Activated T-cell treated with anti-CD3 and anti-CD28 coated beads, Interleukin-2, amount 50 U/mL, for 4 hours (primary cell): ENCODE data around the gene ACTMAP. TPM values are rescaled to one million over a fixed set of nuclear protein-coding genes. Genes with fewer than 3 reads are reported as not detected.

Experiments used
- ATAC-seq, 2 donors: fragments of 200-7000 bp; cut with Tn5 transposase; one replicate each; pipeline ENCODE4 v1.10.0; 2021
- DNase-seq: peaks from one replicate; pipeline ENCODE4 v3.0.0-alpha.2; 2020
- H3K27me3 Mint-ChIP-seq: one replicate; pipeline ENCODE4 v1.8.0; 2021; ENCODE audit warnings: low read depth, mixed read lengths
- H3K36me3 Mint-ChIP-seq: one replicate; pipeline ENCODE4 v1.8.0; 2022; ENCODE audit warnings: mixed read lengths; ENCODE audit not compliant: insufficient read depth
- H3K4me1 Mint-ChIP-seq: one replicate; pipeline ENCODE4 v1.8.0; 2021; ENCODE audit warnings: low read depth, mixed read lengths
- H3K4me3 Mint-ChIP-seq: one replicate; pipeline ENCODE4 v1.8.0; 2021; ENCODE audit warnings: mild to moderate bottlenecking, moderate library complexity, mixed read lengths
- H3K9me3 Mint-ChIP-seq: one replicate; pipeline ENCODE4 v1.8.0; 2021; ENCODE audit warnings: mixed read lengths
- total RNA-seq, 3 donors: library from RNA; stranded (reverse); gene quantifications; one replicate each; pipeline ENCODE4 v1.2.1, GENCODE V29; 2021

ACTMAP gene
- total RNA-seq, 3 donors from 2014 or later, result 7.4 to 11.4 (median 7.7) TPM

GRCh38 chr19:40762754-40763470, 12.6 kb upstream of the ACTMAP start:
- Mint-ChIP-seq H3K9me3 (no peaks in the 10 kb centered on the region), H3K27me3 (no peaks in the 10 kb centered on the region), H3K4me3 (no peak overlapping the region), H3K36me3 (peaks cover 53% of the 10 kb centered on the region), H3K4me1 (peaks cover 46% of the 10 kb centered on the region)
- ATAC-seq, result peak in 1 of 2 donors; percentile 36
- no peak for DNase-seq

- no peak overlapping the region for H3K4me3 Mint-ChIP-seq
- no peaks in the 10 kb centered on the region for H3K9me3 Mint-ChIP-seq
- peaks cover 60% of the 10 kb centered on the region for H3K4me1 Mint-ChIP-seq
- ATAC-seq (no peak), DNase-seq (no peak)
- H3K36me3 Mint-ChIP-seq, result peaks cover 64% of the 10 kb centered on the region
- H3K27me3 Mint-ChIP-seq, result no peaks in the 10 kb centered on the region
Measured at GRCh38 chr19:40759352-40759751, 9.1 kb upstream of the ACTMAP start.

GRCh38 chr19:40758491-40758890, 8.2 kb upstream of the ACTMAP start:
- ATAC-seq (no peak), DNase-seq (no peak)
- Mint-ChIP-seq H3K9me3 (no peaks in the 10 kb centered on the region), H3K27me3 (no peaks in the 10 kb centered on the region), H3K36me3 (peaks cover 57% of the 10 kb centered on the region), H3K4me1 (peaks cover 55% of the 10 kb centered on the region), H3K4me3 (no peak overlapping the region)

- DNase-seq, result no peak
- no peaks in the 10 kb centered on the region for H3K27me3 Mint-ChIP-seq
- peaks cover 54% of the 10 kb centered on the region for H3K36me3 Mint-ChIP-seq
- ATAC-seq, result peak; percentile 36 to 49
- peaks cover 49% of the 10 kb centered on the region for H3K4me1 Mint-ChIP-seq
- no peaks in the 10 kb centered on the region for H3K9me3 Mint-ChIP-seq
- H3K4me3 Mint-ChIP-seq, result peak overlapping the region; percentile 3
Measured at GRCh38 chr19:40756502-40757110, 6.3 kb upstream of the ACTMAP start.

- Mint-ChIP-seq H3K9me3 (no peaks in the 10 kb centered on the region), H3K36me3 (peaks cover 55% of the 10 kb centered on the region), H3K4me1 (peaks cover 46% of the 10 kb centered on the region), H3K27me3 (no peaks in the 10 kb centered on the region), H3K4me3 (peak overlapping the region; percentile 66)
- no peak for ATAC-seq
- no peak for DNase-seq
Measured at GRCh38 chr19:40755791-40756190, 5.5 kb upstream of the ACTMAP start.

GRCh38 chr19:40755248-40755624, 5.0 kb upstream of the ACTMAP start:
- H3K4me3 Mint-ChIP-seq, result peak overlapping the region; percentile 66
- peaks cover 42% of the 10 kb centered on the region for H3K4me1 Mint-ChIP-seq
- no peaks in the 10 kb centered on the region for H3K27me3 Mint-ChIP-seq
- no peak for DNase-seq
- no peaks in the 10 kb centered on the region for H3K9me3 Mint-ChIP-seq
- H3K36me3 Mint-ChIP-seq, result peaks cover 49% of the 10 kb centered on the region
- ATAC-seq, result no peak

- Mint-ChIP-seq H3K4me1 (peaks cover 48% of the 10 kb centered on the region), H3K4me3 (peak overlapping the region; percentile 80), H3K36me3 (peaks cover 45% of the 10 kb centered on the region), H3K9me3 (no peaks in the 10 kb centered on the region), H3K27me3 (no peaks in the 10 kb centered on the region)
- DNase-seq, result peak; percentile 32
- ATAC-seq, result peak; percentile 1
Measured at GRCh38 chr19:40754611-40755247, 4.5 kb upstream of the ACTMAP start.

- Mint-ChIP-seq H3K9me3 (no peaks in the 10 kb centered on the region), H3K4me3 (peak overlapping the region; percentile 99), H3K4me1 (peaks cover 49% of the 10 kb centered on the region), H3K27me3 (no peaks in the 10 kb centered on the region), H3K36me3 (peaks cover 34% of the 10 kb centered on the region)
- no peak for DNase-seq
- no peak for ATAC-seq
Measured at GRCh38 chr19:40752257-40752781, 2.0 kb upstream of the ACTMAP start.

- H3K36me3 Mint-ChIP-seq, result peaks cover 26% of the 10 kb centered on the region
- no peaks in the 10 kb centered on the region for H3K27me3 Mint-ChIP-seq
- no peaks in the 10 kb centered on the region for H3K9me3 Mint-ChIP-seq
- peak; percentile 94 for DNase-seq
- peak within 1 kb of the TSS; percentile 99 for H3K4me3 Mint-ChIP-seq
- H3K4me1 Mint-ChIP-seq, result peaks cover 38% of the 10 kb centered on the region
- peak; percentile 75 for ATAC-seq
Measured at GRCh38 chr19:40750874-40751537, 729 bp upstream of the ACTMAP start, which contains the start of gene SNRPA. TSS of gene SNRPA (plus strand) at chr19:40751203. CDS start at chr19:40751409, 206 bp downstream.

GRCh38 chr19:40747536-40747935, 2.7 kb downstream of the ACTMAP start:
- ATAC-seq (no peak), DNase-seq (no peak)
- Mint-ChIP-seq H3K4me3 (no peak overlapping the region), H3K4me1 (peaks cover 14% of the 10 kb centered on the region), H3K36me3 (peaks cover 10% of the 10 kb centered on the region), H3K9me3 (no peaks in the 10 kb centered on the region), H3K27me3 (no peaks in the 10 kb centered on the region)

GRCh38 chr19:40745402-40745780, 4.9 kb downstream of the ACTMAP start:
- ATAC-seq (no peak), DNase-seq (no peak)
- Mint-ChIP-seq H3K4me3 (no peak overlapping the region), H3K4me1 (peaks cover 13% of the 10 kb centered on the region), H3K27me3 (no peaks in the 10 kb centered on the region), H3K36me3 (no peaks in the 10 kb centered on the region), H3K9me3 (no peaks in the 10 kb centered on the region)

- H3K9me3 Mint-ChIP-seq, result no peaks in the 10 kb centered on the region
- no peaks in the 10 kb centered on the region for H3K27me3 Mint-ChIP-seq
- peaks cover 8% of the 10 kb centered on the region for H3K4me1 Mint-ChIP-seq
- ATAC-seq (peak in 1 of 2 donors; percentile 41), DNase-seq (no peak)
- H3K4me3 Mint-ChIP-seq, result no peak overlapping the region
- no peaks in the 10 kb centered on the region for H3K36me3 Mint-ChIP-seq
Measured at GRCh38 chr19:40744554-40745401, 5.5 kb downstream of the ACTMAP start.

GRCh38 chr19:40743926-40744325, 6.4 kb downstream of the ACTMAP start:
- Mint-ChIP-seq H3K36me3 (peaks cover under 1% of the 10 kb centered on the region), H3K9me3 (no peaks in the 10 kb centered on the region), H3K4me1 (no peaks in the 10 kb centered on the region), H3K4me3 (no peak overlapping the region), H3K27me3 (no peaks in the 10 kb centered on the region)
- no peak for DNase-seq
- ATAC-seq, result no peak
